Muscle layer of colon (tissue), 2 donors: Measurements from ENCODE around the gene CHD5.

Source experiments
- H3K27ac ChIP-seq: one replicate; pipeline ENCODE4 v1.7.0; 2013; ENCODE audit warnings: low read depth, mild to moderate bottlenecking, low read length, moderate library complexity
- H3K27me3 ChIP-seq, 2 donors: one replicate each; pipeline ENCODE4 v1.7.0; 2013; ENCODE audit warnings: low read length in 2 of 2, mild to moderate bottlenecking in 2 of 2; ENCODE audit not compliant: insufficient read depth in 2 of 2, control insufficient read depth in 1 of 2
- H3K36me3 ChIP-seq: one replicate; pipeline ENCODE4 v1.7.0; 2013; ENCODE audit warnings: mild to moderate bottlenecking, low read length; ENCODE audit not compliant: insufficient read depth
- H3K4me1 ChIP-seq: one replicate; pipeline ENCODE4 v1.7.0; 2013; ENCODE audit warnings: mild to moderate bottlenecking, low read length; ENCODE audit not compliant: insufficient read depth
- H3K4me3 ChIP-seq, 2 donors: one replicate each; pipeline ENCODE4 v1.7.0; 2013; ENCODE audit warnings: low read length in 2 of 2, low read depth in 1 of 2, mild to moderate bottlenecking in 1 of 2, moderate library complexity in 1 of 2
- H3K9ac ChIP-seq: one replicate; pipeline ENCODE4 v1.7.0; 2013; ENCODE audit warnings: low read length
- H3K9me3 ChIP-seq: one replicate; pipeline ENCODE4 v1.7.0; 2013; ENCODE audit warnings: mild to moderate bottlenecking, low read length
- donor health status: abdominal sarcoma.
- donor health status: Adenocarcinoma of cecum.

Gene CHD5

DNA sequence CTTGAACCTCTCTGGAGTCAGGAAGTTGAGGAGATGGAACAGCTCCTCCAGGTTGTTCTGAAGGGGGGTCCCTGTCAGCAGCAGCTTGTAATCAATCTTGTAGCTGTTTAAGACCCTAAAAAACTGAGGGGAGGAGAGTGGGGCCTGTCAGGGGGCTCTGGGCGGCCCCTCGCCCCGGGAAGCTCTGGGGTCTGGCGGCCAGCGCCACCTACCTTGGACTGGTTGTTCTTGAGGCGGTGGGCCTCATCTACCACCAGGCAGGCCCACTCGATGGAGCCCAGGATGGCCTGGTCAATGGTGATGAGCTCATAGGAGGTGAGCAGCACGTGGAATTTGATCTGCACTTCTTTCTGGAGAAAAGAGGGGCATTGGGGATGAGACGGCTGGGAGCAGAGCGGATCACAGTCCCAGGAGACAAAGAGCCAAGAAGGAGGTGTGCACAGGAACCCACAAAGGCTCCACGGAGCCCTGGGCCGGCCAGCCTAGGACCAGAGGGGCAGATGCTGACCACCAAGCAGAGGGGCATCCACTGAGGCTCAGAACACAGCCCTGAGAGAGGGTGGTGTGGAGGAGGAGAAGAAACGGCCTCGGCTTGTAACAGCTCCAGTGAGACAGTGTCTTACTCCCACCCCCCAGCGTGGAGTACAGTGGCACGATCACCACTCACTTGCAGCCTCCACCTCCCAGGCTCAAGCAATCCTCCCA is 43.5 kb downstream of the CHD5 start:
- H3K9me3 ChIP-seq, result no peaks in the 10 kb centered on the region
- H3K27ac ChIP-seq, result no peak overlapping the region
- H3K27me3 ChIP-seq, result no peaks in the 10 kb centered on the region
- no peaks in the 10 kb centered on the region for H3K36me3 ChIP-seq
- H3K4me1 ChIP-seq, result no peaks in the 10 kb centered on the region
- no peak overlapping the region for H3K9ac ChIP-seq
- no peak overlapping the region for H3K4me3 ChIP-seq

GRCh38 chr1:6134741-6135510 is 45.2 kb downstream of the CHD5 start:
- no peaks in the 10 kb centered on the region for H3K4me1 ChIP-seq
- H3K9me3 ChIP-seq, result no peaks in the 10 kb centered on the region
- no peak overlapping the region for H3K27ac ChIP-seq
- no peaks in the 10 kb centered on the region for H3K36me3 ChIP-seq
- H3K4me3 ChIP-seq, result no peak overlapping the region
- no peak overlapping the region for H3K9ac ChIP-seq
- no peaks in the 10 kb centered on the region for H3K27me3 ChIP-seq

GRCh38 chr1:6134206-6134605 is 45.9 kb downstream of the CHD5 start:
- Histone ChIP-seq H3K4me1 (no peaks in the 10 kb centered on the region), H3K27me3 (no peaks in the 10 kb centered on the region), H3K27ac (no peak overlapping the region), H3K9me3 (no peaks in the 10 kb centered on the region), H3K36me3 (no peaks in the 10 kb centered on the region), H3K4me3 (no peak overlapping the region), H3K9ac (no peak overlapping the region)

DNA sequence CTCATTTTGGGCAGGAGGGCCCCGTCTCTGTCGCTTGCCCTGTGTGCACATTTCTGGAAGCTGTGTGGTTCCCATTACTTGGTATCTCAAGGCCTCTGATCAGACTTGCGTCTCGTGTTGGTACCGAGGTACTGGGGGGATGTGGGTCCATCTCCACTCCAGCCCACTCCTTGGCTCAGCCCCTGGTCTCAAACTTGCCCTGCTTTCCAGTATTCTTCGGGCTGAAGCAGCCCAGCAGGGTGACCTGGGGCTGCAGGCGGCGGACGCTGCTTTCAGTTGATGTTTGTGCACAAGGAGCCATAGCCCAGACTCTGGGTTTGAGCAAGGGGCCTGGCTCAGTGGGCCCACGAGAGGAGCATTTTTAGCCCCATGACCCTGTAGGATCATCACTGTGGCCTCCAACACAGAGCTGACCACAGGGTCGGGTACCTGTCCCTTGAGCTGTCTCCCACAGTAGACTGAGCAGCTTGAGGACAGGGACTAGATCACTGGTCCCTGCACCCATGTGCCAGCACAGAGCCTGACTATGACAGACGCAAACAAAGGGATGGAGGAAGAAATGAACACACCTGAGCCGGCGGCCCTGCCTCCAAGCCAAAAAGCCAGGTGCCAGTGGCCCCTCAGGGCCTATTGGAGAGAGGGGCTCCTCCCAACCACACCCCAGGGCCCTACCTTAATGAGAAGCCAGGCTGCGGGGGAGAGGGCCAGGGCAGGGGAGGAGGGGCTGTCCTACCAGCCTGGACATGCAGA is 46.8 kb downstream of the CHD5 start:
- H3K4me1 ChIP-seq, result no peaks in the 10 kb centered on the region
- H3K36me3 ChIP-seq, result no peaks in the 10 kb centered on the region
- no peak overlapping the region for H3K4me3 ChIP-seq
- no peak overlapping the region for H3K9ac ChIP-seq
- H3K27me3 ChIP-seq, result no peaks in the 10 kb centered on the region
- no peak overlapping the region for H3K27ac ChIP-seq
- no peaks in the 10 kb centered on the region for H3K9me3 ChIP-seq

DNA sequence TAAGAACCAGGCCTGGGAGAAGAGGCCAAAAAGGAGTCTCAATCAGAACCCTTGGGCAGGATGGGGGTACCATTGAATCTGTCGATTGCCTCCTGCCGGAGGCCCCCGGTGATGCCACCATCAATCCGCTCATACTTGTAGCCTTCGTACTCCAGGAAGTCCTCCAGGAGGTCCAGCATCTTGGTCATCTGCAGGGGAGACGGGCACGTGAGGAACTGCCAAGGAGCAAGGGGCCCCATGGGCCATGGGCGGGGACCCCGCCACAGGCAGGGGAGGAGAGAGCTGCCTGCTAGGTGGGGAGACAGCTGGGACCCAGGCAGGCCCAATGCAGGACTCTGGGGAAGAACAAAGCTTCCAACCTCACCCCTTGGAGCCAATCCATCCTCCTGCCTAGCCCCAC is 48.6 kb downstream of the CHD5 start:
- Histone ChIP-seq H3K4me3 (no peak overlapping the region), H3K9me3 (no peaks in the 10 kb centered on the region), H3K36me3 (no peaks in the 10 kb centered on the region)

GRCh38 chr1:6130596-6130995 is 49.5 kb downstream of the CHD5 start:
- Histone ChIP-seq H3K36me3 (no peaks in the 10 kb centered on the region), H3K27ac (no peak overlapping the region), H3K4me1 (peaks cover 6% of the 10 kb centered on the region), H3K4me3 (no peak overlapping the region), H3K27me3 (no peaks in the 10 kb centered on the region), H3K9ac (no peak overlapping the region), H3K9me3 (no peaks in the 10 kb centered on the region)

More for the DNA sequence above, 48.6 kb downstream of the CHD5 start:
- Histone ChIP-seq H3K27ac (no peak overlapping the region), H3K9ac (no peak overlapping the region), H3K4me1 (peaks cover 6% of the 10 kb centered on the region), H3K27me3 (no peaks in the 10 kb centered on the region)

- no peak overlapping the region for H3K9ac ChIP-seq
- H3K27ac ChIP-seq, result no peak overlapping the region
- H3K27me3 ChIP-seq, result no peaks in the 10 kb centered on the region
- peaks cover 6% of the 10 kb centered on the region for H3K4me1 ChIP-seq
- no peaks in the 10 kb centered on the region for H3K36me3 ChIP-seq
- no peaks in the 10 kb centered on the region for H3K9me3 ChIP-seq
- no peak overlapping the region for H3K4me3 ChIP-seq
Observed at GRCh38 chr1:6130036-6130435, 50.1 kb downstream of the CHD5 start.

- Histone ChIP-seq H3K36me3 (no peaks in the 10 kb centered on the region), H3K4me3 (no peak overlapping the region), H3K9me3 (no peaks in the 10 kb centered on the region), H3K9ac (no peak overlapping the region), H3K27ac (no peak overlapping the region), H3K27me3 (no peaks in the 10 kb centered on the region), H3K4me1 (peaks cover 6% of the 10 kb centered on the region)
Observed at GRCh38 chr1:6129313-6129712, 50.8 kb downstream of the CHD5 start.

DNA sequence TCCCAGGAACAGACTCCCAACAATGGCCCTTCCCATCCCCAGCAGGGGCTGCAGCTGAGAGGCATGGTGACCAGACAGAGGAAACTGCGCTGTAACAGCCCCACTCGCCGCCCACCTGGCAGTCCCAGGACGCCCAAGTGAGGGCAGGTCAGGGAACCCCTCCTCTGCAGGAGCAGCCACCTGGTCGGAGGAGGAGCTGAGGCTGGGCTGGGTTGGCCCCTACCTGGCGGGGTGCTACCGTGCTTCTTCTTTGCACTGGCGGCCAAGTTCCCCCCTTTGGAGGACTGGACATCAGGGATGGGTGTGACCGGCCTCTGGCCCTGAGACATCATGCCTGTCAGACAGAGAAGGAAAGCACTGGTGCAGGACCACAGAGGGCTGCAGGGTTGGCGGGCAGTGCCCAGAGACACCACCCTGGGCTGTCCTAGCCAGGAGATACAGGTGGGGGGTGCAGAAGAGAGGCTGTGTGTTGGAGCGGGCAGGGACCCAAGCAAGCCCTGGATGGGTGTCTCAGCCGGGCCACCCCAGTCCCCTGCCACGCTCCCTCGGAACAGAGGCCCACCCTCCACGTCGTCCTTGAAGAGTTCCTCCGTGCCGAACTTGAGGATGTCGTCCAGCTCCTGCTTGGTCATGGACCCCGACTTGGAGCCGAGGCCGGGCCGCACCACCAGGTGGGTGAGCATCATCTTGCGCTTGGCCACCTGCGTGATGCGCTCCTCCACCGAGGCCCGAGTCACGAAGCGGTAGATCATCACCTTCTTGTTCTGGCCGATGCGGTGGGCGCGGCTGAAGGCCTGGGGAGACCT is 51.6 kb downstream of the CHD5 start:
- H3K4me3 ChIP-seq, result no peak overlapping the region
- H3K27ac ChIP-seq, result no peak overlapping the region
- H3K4me1 ChIP-seq, result peaks cover 6% of the 10 kb centered on the region

DNA sequence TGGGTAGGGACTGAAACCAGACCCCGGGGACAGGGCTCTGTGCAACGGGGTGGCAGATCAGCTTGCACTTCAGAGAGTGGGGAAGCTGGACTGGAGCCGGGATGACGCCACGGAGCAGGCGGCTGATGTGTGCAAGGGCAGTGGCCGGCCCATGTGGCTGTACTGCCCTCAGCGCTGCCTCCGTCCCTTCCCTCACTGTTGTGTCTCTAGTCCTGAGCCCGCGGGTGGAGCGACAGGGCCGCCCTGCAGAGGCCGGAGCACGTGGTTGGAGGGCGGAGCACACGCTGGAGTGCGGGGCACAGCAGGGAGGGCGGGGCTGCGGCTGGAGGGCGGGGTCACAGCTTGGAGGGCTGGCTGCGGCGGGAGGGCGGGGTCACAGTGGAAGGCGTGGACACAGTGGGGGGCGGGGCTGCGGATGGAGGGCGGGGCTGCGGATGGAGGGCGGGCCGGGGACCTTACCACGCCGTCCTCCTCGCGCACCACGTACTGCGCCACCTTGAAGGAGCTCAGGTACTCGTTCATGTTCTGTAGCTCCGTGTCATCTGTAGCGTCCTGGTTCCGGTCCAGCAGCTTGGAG is 52.4 kb downstream of the CHD5 start:
- Histone ChIP-seq H3K27ac (no peak overlapping the region), H3K36me3 (no peaks in the 10 kb centered on the region), H3K27me3 (no peaks in the 10 kb centered on the region), H3K4me3 (peak overlapping the region in 1 of 2 donors; percentile 27), H3K9ac (no peak overlapping the region), H3K9me3 (no peaks in the 10 kb centered on the region), H3K4me1 (peaks cover 6% of the 10 kb centered on the region)

More for the DNA sequence above, 51.6 kb downstream of the CHD5 start:
- Histone ChIP-seq H3K36me3 (no peaks in the 10 kb centered on the region), H3K9me3 (no peaks in the 10 kb centered on the region), H3K27me3 (no peaks in the 10 kb centered on the region), H3K9ac (no peak overlapping the region)
